NT2/D1 (cell line): Measurements from ENCODE around the gene TRIM31.

Source experiments
- DNase-seq: peaks from one replicate; pipeline ENCODE4 v3.0.0-alpha.2; 2011; ENCODE audit warnings: low read depth, low spot score
- H3K27me3 ChIP-seq: 2 replicates; pipeline ENCODE4 v1.6.0; 2011; ENCODE audit warnings: mild to moderate bottlenecking; ENCODE audit not compliant: insufficient read length, insufficient read depth
- H3K36me3 ChIP-seq: 2 replicates; pipeline ENCODE4 v1.6.1; 2011; ENCODE audit warnings: mild to moderate bottlenecking, low read length, mixed read lengths; ENCODE audit not compliant: insufficient read depth, insufficient read length
- H3K4me1 ChIP-seq: 2 replicates; pipeline ENCODE4 v1.5.1; 2011; ENCODE audit not compliant: insufficient read depth, insufficient read length
- H3K4me3 ChIP-seq: 2 replicates; pipeline ENCODE4 v1.5.1; 2011; ENCODE audit warnings: low read depth; ENCODE audit not compliant: insufficient read length
- H3K9ac ChIP-seq: 2 replicates; pipeline ENCODE4 v1.6.0; 2011; ENCODE audit warnings: low read depth; ENCODE audit not compliant: insufficient read length
- H3K9me3 ChIP-seq: 2 replicates; pipeline ENCODE4 v1.5.1; 2011; ENCODE audit warnings: mild to moderate bottlenecking, low read length; ENCODE audit not compliant: insufficient read depth
- SUZ12 ChIP-seq: IDR thresholded peaks from 2 replicates; pipeline ENCODE4 v1.6.1; 2011; ENCODE audit not compliant: insufficient read length, insufficient read depth; ENCODE audit errors: extremely low read depth
- YY1 ChIP-seq: IDR thresholded peaks from 2 replicates; pipeline ENCODE4 v1.6.1; 2011; ENCODE audit not compliant: insufficient read length, insufficient read depth
- ZNF274 ChIP-seq: IDR thresholded peaks from 2 replicates; pipeline ENCODE4 v1.6.1; 2011; ENCODE audit warnings: mild to moderate bottlenecking, low read depth, low read length

The TRIM31 gene

GRCh38 chr6:30113003-30113759 lies at the start of gene TRIM31:
TRIM31 (minus strand) TSS chr6:30113090; CDS start chr6:30112805, 285 bp downstream.
- no peak within 1 kb of the TSS for H3K9ac ChIP-seq
- DNase-seq = no peak
- TF ChIP-seq YY1 = no peak
- H3K9me3 ChIP-seq = no peaks in the 10 kb centered on the region
- H3K27me3 ChIP-seq = peaks cover 11% of the 10 kb centered on the region
- H3K4me1 ChIP-seq = no peaks in the 10 kb centered on the region
- H3K36me3 ChIP-seq = no peaks in the 10 kb centered on the region
- no peak within 1 kb of the TSS for H3K4me3 ChIP-seq

GRCh38 chr6:30162265-30163089 lies 49.6 kb upstream of the TRIM31 start:
- H3K9me3 ChIP-seq = no peaks in the 10 kb centered on the region
- no peak for DNase-seq
- no peaks in the 10 kb centered on the region for H3K36me3 ChIP-seq
- no peaks in the 10 kb centered on the region for H3K27me3 ChIP-seq
- peaks cover 5% of the 10 kb centered on the region for H3K4me1 ChIP-seq
- no peak overlapping the region for H3K4me3 ChIP-seq
- H3K9ac ChIP-seq = no peak overlapping the region
- TF ChIP-seq ZNF274 = no peak
- no peak for TF ChIP-seq YY1
- TF ChIP-seq SUZ12 = no peak

- Histone ChIP-seq H3K4me3 (no peak within 1 kb of the TSS), H3K27me3 (no peaks in the 10 kb centered on the region), H3K4me1 (peaks cover 5% of the 10 kb centered on the region), H3K9me3 (no peaks in the 10 kb centered on the region), H3K36me3 (no peaks in the 10 kb centered on the region), H3K9ac (no peak within 1 kb of the TSS)
- no peak for TF ChIP-seq YY1
- no peak for TF ChIP-seq SUZ12
- TF ChIP-seq ZNF274 = no peak
- no peak for DNase-seq
Observed at GRCh38 chr6:30160785-30161531, 48.1 kb upstream of the TRIM31 start, which contains the start of gene TRIM10. TRIM10 (minus strand) TSS chr6:30161211; CDS start chr6:30160858, 353 bp downstream.

GRCh38 chr6:30160008-30160784 lies 47.3 kb upstream of the TRIM31 start:
- H3K4me3 ChIP-seq = no peak overlapping the region
- H3K9me3 ChIP-seq = no peaks in the 10 kb centered on the region
- H3K27me3 ChIP-seq = no peaks in the 10 kb centered on the region
- TF ChIP-seq ZNF274 = no peak
- DNase-seq = no peak
- H3K9ac ChIP-seq = no peak overlapping the region
- peaks cover 5% of the 10 kb centered on the region for H3K4me1 ChIP-seq
- no peaks in the 10 kb centered on the region for H3K36me3 ChIP-seq

- Histone ChIP-seq H3K9ac (no peak overlapping the region), H3K27me3 (no peaks in the 10 kb centered on the region), H3K9me3 (no peaks in the 10 kb centered on the region), H3K36me3 (no peaks in the 10 kb centered on the region), H3K4me3 (no peak overlapping the region), H3K4me1 (peaks cover 5% of the 10 kb centered on the region)
- no peak for TF ChIP-seq YY1
- no peak for TF ChIP-seq ZNF274
- no peak for TF ChIP-seq SUZ12
- DNase-seq = no peak
Observed at GRCh38 chr6:30158475-30159040, 45.7 kb upstream of the TRIM31 start.

GRCh38 chr6:30157999-30158398 lies 45.1 kb upstream of the TRIM31 start:
- Histone ChIP-seq H3K4me3 (no peak overlapping the region), H3K27me3 (no peaks in the 10 kb centered on the region), H3K9ac (no peak overlapping the region), H3K4me1 (peaks cover 1% of the 10 kb centered on the region), H3K9me3 (no peaks in the 10 kb centered on the region), H3K36me3 (no peaks in the 10 kb centered on the region)
- TF ChIP-seq SUZ12 (no peak), YY1 (no peak), ZNF274 (no peak)
- DNase-seq = no peak
